GOT3 (cell line): ENCODE results near the gene GCH1.

Experiments
- DNase-seq: peaks from one replicate; lab custom pipeline; 2025; ENCODE audit warnings: mixed read lengths; lab: John Stamatoyannopoulos, UW

GCH1 gene

GRCh38 chr14:54866588-54866987, 36.0 kb downstream of the GCH1 start:
- DNase-seq: no peak

GRCh38 chr14:54864526-54864925, 38.1 kb downstream of the GCH1 start:
- no peak for DNase-seq

GRCh38 chr14:54857830-54858269, 44.8 kb downstream of the GCH1 start:
- DNase-seq: no peak

GRCh38 chr14:54856152-54856551, 46.5 kb downstream of the GCH1 start:
- no peak for DNase-seq

- no peak for DNase-seq
Observed at GRCh38 chr14:54854181-54854580, 48.4 kb downstream of the GCH1 start.

- no peak for DNase-seq
Observed at GRCh38 chr14:54853339-54853738, 49.3 kb downstream of the GCH1 start.

GRCh38 chr14:54852215-54852614, 50.4 kb downstream of the GCH1 start:
- DNase-seq: no peak

- no peak for DNase-seq
Observed at GRCh38 chr14:54848910-54849309, 53.7 kb downstream of the GCH1 start.

- DNase-seq: no peak
Observed at GRCh38 chr14:54845641-54846040, 57.0 kb downstream of the GCH1 start.

GRCh38 chr14:54844479-54844878, 58.1 kb downstream of the GCH1 start:
- DNase-seq: no peak

GRCh38 chr14:54840798-54841197, 61.8 kb downstream of the GCH1 start:
- no peak for DNase-seq

GRCh38 chr14:54840336-54840735, 62.3 kb downstream of the GCH1 start:
- no peak for DNase-seq

GRCh38 chr14:54839701-54840119, 62.9 kb downstream of the GCH1 start:
- DNase-seq: no peak

- DNase-seq: no peak
Observed at GRCh38 chr14:54838931-54839512, 63.6 kb downstream of the GCH1 start.

- no peak for DNase-seq
Observed at GRCh38 chr14:54837508-54838149, 65.0 kb downstream of the GCH1 start.

GRCh38 chr14:54836231-54836630, 66.4 kb downstream of the GCH1 start:
- DNase-seq: no peak

- no peak for DNase-seq
Observed at GRCh38 chr14:54834727-54835126, 67.9 kb downstream of the GCH1 start.

GRCh38 chr14:54834081-54834480, 68.5 kb downstream of the GCH1 start:
- no peak for DNase-seq

- DNase-seq: no peak
Observed at GRCh38 chr14:54830650-54831049, 72.0 kb downstream of the GCH1 start.

- DNase-seq: no peak
Observed at GRCh38 chr14:54829486-54830224, 73.0 kb downstream of the GCH1 start.

GRCh38 chr14:54828037-54828436, 74.6 kb downstream of the GCH1 start:
- no peak for DNase-seq

- no peak for DNase-seq
Observed at GRCh38 chr14:54823757-54824549, 78.7 kb downstream of the GCH1 start.
